Measurements from ENCODE around the gene GLIS1. TPM values are rescaled to one million over a fixed set of nuclear protein-coding genes. Genes with fewer than 3 reads are reported as not detected.

GLIS1 gene
- total and polyA plus RNA-seq, 2 of the 8 experiments (the other 6 are each of a cell fraction or from before 2014, with no cell fraction given) = 0.15 to 0.22 TPM

DNA sequence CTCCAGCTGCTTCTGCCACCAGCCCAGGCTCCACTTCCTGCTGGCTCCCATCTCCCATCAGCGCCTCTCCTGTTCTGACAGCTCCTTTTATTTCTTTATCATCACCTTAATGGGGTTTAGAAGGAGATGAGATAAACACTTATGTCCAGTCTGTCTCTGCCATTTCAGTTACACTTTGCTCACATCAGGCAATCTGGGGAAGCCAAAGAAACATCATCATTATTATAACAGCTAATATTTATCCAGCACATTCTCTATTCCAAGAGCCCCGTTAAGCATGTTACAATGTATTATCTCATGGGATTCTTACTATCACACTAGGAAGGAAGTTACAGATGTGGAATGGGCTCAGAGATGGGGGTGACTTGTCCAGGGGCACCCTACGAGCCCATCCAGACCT lies 248.6 kb downstream of the GLIS1 start (continued):
- no peak for TF ChIP-seq USF2 (IDR thresholded peaks at IDR 0.05; ENCODE audit: low read length)
- no peak for TF ChIP-seq RFX5 (IDR thresholded peaks at IDR 0.05; ENCODE audit: borderline replicate concordance, low read depth, low read length)

Measured in H1 (cell line).